22Rv1 (cell line): ENCODE results near the gene NXT1.

Experiments used
- CTCF ChIP-seq: fragments of 450-650 bp; IDR thresholded peaks from 2 replicates; pipeline ENCODE4 v1.5.1; 2017; ENCODE audit warnings: mild to moderate bottlenecking
- ZFX ChIP-seq: fragments of 450-650 bp; IDR thresholded peaks from 2 replicates; pipeline ENCODE4 v1.6.1; 2017; ENCODE audit warnings: antibody characterized with exemption, borderline replicate concordance

DNA sequence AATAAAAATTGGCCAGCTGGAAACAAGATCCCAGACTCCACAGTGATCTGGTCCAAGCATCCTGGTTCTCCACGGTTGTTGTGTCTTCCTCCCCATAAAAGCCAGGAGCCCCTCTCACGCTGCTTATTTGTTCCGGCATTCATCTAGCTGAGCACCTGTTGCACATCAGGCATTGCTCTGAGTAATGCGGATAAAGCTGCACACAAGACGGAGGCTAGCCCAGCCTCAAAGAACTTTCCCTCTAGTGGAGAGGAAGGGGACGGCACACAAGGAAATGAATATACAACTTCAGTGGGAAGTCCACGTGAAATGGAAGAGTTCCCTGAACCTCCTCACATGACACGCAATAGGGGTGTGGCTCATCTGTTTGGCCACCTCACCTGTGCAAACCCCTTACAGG lies 30.3 kb upstream of the NXT1 start:
- TF ChIP-seq CTCF (peak; percentile 33), ZFX (no peak)
